GM19397 (cell line): ENCODE measurements around the gene PACS2.
"Not testable (repeated sequence)": the region's sequence is repeated elsewhere in the genome, so short reads cannot be mapped to it uniquely, and the experiment has no call there.

Experiments used
- ATAC-seq: cut with Tn5 transposase; IDR thresholded peaks from one replicate; pipeline ENCODE4 v1.9.1; 2021; ENCODE audit warnings: mild to moderate bottlenecking, moderate library complexity; ENCODE audit not compliant: unreplicated experiment

PACS2 gene

GRCh38 chr14:105314287-105315200 lies at the start of gene PACS2:
TSS of gene PACS2 (plus strand) at chr14:105314748. CDS start at chr14:105314919, 171 bp downstream.
- ATAC-seq: peak; percentile 69

- no peak for ATAC-seq
These were observed 46.6 kb upstream of the PACS2 start for GRCh38 chr14:105267820-105268548.

DNA sequence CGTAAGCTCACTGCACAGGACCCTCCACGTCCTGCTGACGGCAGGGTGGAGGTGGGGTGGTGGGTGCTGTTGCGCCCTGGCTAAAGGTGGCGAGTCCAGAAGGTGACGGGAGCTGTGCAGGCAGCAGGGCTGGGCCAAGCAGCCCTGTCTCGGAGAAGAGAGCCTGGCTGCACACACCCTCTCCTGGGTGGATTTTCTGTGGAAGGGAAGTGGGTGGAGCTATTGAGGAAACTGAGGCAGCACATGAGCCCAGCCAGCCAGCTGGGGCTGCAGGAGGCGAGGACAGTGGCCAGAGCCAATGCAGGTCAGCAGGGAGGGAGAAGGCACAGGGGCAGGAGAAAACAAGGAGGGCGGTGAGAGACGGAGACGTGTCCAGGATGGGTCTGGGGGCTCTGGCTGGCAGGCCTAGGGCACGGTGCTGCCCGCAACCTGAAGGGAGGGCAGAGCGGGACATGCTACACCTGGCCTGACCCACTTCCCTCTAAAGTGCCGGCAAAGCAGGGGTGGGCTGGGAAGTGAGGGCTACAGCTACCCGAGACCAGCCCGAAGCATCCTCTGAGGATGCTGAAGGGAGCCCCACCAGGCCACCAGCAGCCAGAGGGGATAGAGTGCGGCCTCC lies 45.7 kb upstream of the PACS2 start:
- ATAC-seq: no peak

DNA sequence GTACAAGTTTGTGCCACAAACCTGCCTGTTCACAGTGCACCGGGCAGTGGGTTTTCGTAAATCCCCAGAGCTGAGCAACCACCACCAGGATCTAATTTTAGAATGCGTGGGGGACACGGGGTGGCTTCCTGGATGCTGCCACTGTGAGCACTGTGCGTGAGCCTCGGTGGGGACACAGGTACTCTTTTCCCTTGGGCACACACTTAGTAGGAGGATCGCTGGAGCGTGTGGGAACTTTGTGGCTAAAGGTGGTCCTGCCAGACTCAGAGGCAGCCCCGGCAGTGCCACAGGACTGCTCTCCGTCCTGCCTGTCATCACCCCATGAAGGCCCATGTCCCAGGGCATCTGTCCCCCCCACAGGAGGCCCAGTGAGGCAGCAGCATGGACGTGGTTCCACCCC lies 45.1 kb upstream of the PACS2 start:
- no peak for ATAC-seq

GRCh38 chr14:105271224-105271890 lies 43.2 kb upstream of the PACS2 start:
- no peak for ATAC-seq

DNA sequence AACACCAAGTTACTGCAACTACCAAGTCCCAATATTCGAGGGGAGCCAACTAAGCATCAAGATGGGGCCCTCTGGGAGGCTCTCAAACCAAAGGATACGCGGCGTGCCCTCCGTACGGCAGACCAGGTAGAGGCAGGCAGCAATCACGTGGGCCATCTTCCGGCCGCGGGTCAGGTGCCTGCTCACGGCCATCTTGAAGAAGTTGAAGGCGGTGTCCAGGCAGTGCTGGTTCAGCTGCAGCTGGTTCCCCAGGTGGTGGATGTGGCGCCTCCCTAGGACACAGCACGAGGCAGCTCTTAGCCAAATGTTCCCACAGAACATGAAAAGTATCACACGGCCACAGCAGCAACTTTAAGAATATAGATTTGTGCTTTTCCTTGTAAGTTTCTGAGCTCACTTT lies 41.9 kb upstream of the PACS2 start:
- no peak for ATAC-seq

- no peak for ATAC-seq
These were observed 41.5 kb upstream of the PACS2 start for GRCh38 chr14:105273062-105273461.

- no peak for ATAC-seq
These were observed 39.9 kb upstream of the PACS2 start for GRCh38 chr14:105274637-105275036.

GRCh38 chr14:105275267-105275946 lies 39.1 kb upstream of the PACS2 start:
- ATAC-seq: no peak

GRCh38 chr14:105277448-105277847 lies 37.1 kb upstream of the PACS2 start:
- ATAC-seq: not testable (repeated sequence)

GRCh38 chr14:105279642-105280361 lies 34.7 kb upstream of the PACS2 start:
- no peak for ATAC-seq

GRCh38 chr14:105280525-105280924 lies 34.0 kb upstream of the PACS2 start:
- no peak for ATAC-seq

GRCh38 chr14:105281371-105282097 lies 33.0 kb upstream of the PACS2 start:
- no peak for ATAC-seq

DNA sequence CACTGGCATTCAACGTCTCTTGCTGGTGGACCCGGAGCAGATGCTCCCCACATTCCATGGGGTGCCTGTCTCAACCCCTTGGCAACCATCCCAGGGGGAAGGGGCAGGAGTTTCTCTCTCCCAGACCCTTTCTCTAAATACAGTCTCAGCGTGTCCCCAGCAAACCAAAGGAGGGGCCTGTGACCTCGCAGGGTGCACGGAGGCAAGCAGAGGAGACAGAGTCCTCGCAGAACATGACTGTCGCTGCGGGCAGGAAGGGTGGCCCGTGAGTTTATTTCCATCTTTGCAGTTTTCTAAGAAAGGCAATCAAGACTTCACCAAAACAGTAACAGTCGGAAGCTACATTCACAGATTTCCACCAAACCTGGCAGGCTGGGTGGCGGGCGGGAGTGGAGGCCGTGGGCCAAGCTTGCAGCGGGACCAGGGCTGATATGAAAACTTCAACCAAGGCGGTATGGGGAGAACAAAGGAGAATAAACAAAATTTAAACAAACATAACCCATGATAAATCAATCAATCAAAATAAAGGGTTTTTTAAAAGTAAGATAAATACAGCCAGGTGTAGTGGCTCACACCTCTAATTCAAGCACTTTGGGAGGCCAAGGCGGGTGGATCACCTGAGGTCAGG lies 32.3 kb upstream of the PACS2 start:
- no peak for ATAC-seq

- ATAC-seq: no peak
These were observed 31.5 kb upstream of the PACS2 start for GRCh38 chr14:105283028-105283427.

DNA sequence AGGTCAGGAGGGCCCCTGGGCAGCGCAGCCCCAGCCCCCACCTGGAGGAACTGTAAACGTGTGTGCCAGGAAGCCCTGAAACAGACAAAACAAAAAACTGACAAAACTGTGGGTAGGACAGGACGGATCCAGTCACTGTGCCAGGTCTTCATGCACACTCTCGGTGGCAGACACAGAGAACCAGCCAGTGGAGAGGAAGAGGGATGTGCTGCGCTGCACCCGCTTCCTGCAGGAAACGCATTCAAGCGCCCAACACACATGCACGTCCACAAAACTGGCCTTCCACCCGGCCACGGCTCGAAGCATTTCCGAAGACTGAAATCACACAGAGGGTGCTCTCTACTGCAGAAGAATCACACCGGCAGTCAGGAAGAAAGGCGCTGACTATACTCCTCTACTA lies 30.6 kb upstream of the PACS2 start:
- no peak for ATAC-seq

GRCh38 chr14:105285174-105285573 lies 29.4 kb upstream of the PACS2 start:
- no peak for ATAC-seq

DNA sequence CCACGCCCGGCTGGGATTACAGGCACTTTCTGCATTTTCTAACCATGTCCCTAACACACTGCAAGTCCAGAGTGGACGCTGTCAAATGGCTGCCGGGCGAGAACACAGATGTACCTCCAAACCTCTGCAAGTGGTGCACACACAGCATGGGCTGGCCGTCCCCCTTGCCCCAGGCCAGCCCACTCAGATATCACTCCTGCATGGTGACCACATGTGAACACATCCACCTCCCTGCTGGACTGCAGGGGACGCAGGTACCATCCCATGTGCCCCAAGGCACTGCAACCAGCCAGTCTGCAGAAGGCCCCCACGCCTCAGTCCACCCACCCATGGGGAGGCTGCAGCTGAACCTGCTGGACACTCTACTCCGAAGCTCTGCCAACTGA lies 27.8 kb upstream of the PACS2 start:
- ATAC-seq: no peak
